NCI-H187 treated with DMSO at 0.1 percent for 48 hours (cell line): Measurements from ENCODE around the gene KCNN1.
"Not testable (repeated sequence)": the region's sequence is repeated elsewhere in the genome, so short reads cannot be mapped to it uniquely, and the experiment has no call there.

Source experiments
- DNase-seq: peaks from one replicate; lab custom pipeline; 2025; lab: John Stamatoyannopoulos, UW

KCNN1 gene

GRCh38 chr19:18029617-18030338, 62.9 kb downstream of the KCNN1 start:
- no peak for DNase-seq

GRCh38 chr19:18031401-18031800, 64.5 kb downstream of the KCNN1 start:
- DNase-seq, result not testable (repeated sequence)

GRCh38 chr19:18032102-18032501, 65.2 kb downstream of the KCNN1 start:
- DNase-seq, result not testable (repeated sequence)

- no peak for DNase-seq
Measured at GRCh38 chr19:18041054-18041453, 74.1 kb downstream of the KCNN1 start.

- DNase-seq, result no peak
Measured at GRCh38 chr19:18043676-18044075, 76.8 kb downstream of the KCNN1 start.

GRCh38 chr19:18044825-18045304, 78.0 kb downstream of the KCNN1 start:
- DNase-seq, result no peak

- DNase-seq, result no peak
Measured at GRCh38 chr19:18045307-18046050, 78.6 kb downstream of the KCNN1 start.

- no peak for DNase-seq
Measured at GRCh38 chr19:18046059-18046718, 79.3 kb downstream of the KCNN1 start.

GRCh38 chr19:18049385-18049784, 82.5 kb downstream of the KCNN1 start:
- DNase-seq, result no peak
